HCT116 (cell line): ENCODE results near the gene GRIA1. TPM values are rescaled to one million over a fixed set of nuclear protein-coding genes. Genes with fewer than 3 reads are reported as not detected.

Source experiments
- ATAC-seq: fragments of 200-7000 bp; cut with Tn5 transposase; 2 replicates; pipeline ENCODE4 v1.9.1; 2020; ENCODE audit warnings: mild to moderate bottlenecking, moderate library complexity
- BruUV-seq: library from RNA; stranded (reverse); fragments of 400-500 nt; replicated peaks from 2 replicates; lab custom pipeline; 2021; lab: Mats Ljungman, UMichigan
- CTCF ChIA-PET: fragments of 300-600 bp; sonication (Branson Sonifier 250); formaldehyde crosslinking; loops from one replicate; lab custom pipeline; 2021; ENCODE audit warnings: antibody characterized with exemption; lab: Charles Lee
- POLR2A ChIA-PET: fragments of 300-600, 350-600 bp; sonication (Branson Sonifier 250); formaldehyde crosslinking; loops from one replicate; lab custom pipeline; 2021; ENCODE audit warnings: antibody characterized with exemption; lab: Charles Lee
- RAD21 ChIA-PET, 2 experiments: fragments of 300-600 bp; sonication (Branson Sonifier 250); formaldehyde crosslinking; loops; one replicate each; lab custom pipeline; 2023; ENCODE audit warnings: low total read pairs in 2 of 2; ENCODE audit not compliant: uncharacterized antibody in 2 of 2, unreplicated experiment in 2 of 2, low non-redundant PET in 1 of 2; lab: Charles Lee
- DNase-seq: peaks from one replicate; pipeline ENCODE4 v3.0.0-alpha.2; 2010; ENCODE audit warnings: low read depth, low spot score
- H2AFZ ChIP-seq: fragments of 200-600 bp; shearing (Covaris generic), sonication (generic); 2 replicates; pipeline ENCODE4 v1.6.1; 2017; ENCODE audit warnings: low read depth, mixed run types, mixed read lengths, antibody characterized with exemption, low read length; ENCODE audit not compliant: poor library complexity, severe bottlenecking
- H3K27ac ChIP-seq: 2 replicates; pipeline ENCODE4 v1.5.1; 2012; ENCODE audit warnings: low read depth, low read length
- H3K27me3 ChIP-seq: fragments of 200-600 bp; sonication (generic); 2 replicates; pipeline ENCODE4 v1.6.1; 2016; ENCODE audit warnings: mixed run types, low read length, mixed read lengths; ENCODE audit not compliant: insufficient read depth
- H3K36me3 ChIP-seq, 2 experiments: fragments of 200-500 bp in 1 of 2; fragments of 200-600 bp in 1 of 2; sonication (Bioruptor generic) in 1 of 2; sonication (generic) in 1 of 2; 2 replicates each; pipeline versions ENCODE4 v1.5.1 to v1.6.1; 2014 to 2016; ENCODE audit warnings: low read length in 2 of 2, inconsistent platforms in 1 of 2, mixed read lengths in 1 of 2, mixed run types in 1 of 2; ENCODE audit not compliant: insufficient read depth in 2 of 2, control insufficient read depth in 1 of 2
- H3K4me1 ChIP-seq, 2 experiments: fragments of 200-600 bp in 1 of 2; sonication (generic) in 1 of 2; 2 replicates each; pipeline versions ENCODE4 v1.5.1 to v1.6.1; 2012 to 2017; ENCODE audit warnings: low read length in 2 of 2, inconsistent platforms in 1 of 2, mild to moderate bottlenecking in 1 of 2, mixed read lengths in 1 of 2, mixed run types in 1 of 2, moderate library complexity in 1 of 2; ENCODE audit not compliant: insufficient read depth in 2 of 2, control insufficient read depth in 1 of 2
- H3K4me2 ChIP-seq: fragments of 200-600 bp; sonication (generic); 2 replicates; pipeline ENCODE4 v1.6.1; 2017; ENCODE audit warnings: mixed run types, low read length, mixed read lengths
- H3K4me3 ChIP-seq, 2 experiments: fragments of 200-600 bp in 1 of 2; sonication (generic) in 1 of 2; replicated peaks in 1 of 2; 2 replicates each; pipeline ENCODE4 v1.5.1; 2011 to 2016; ENCODE audit warnings: low read length in 2 of 2, control low read depth in 1 of 2, low read depth in 1 of 2, mild to moderate bottlenecking in 1 of 2, mixed read lengths in 1 of 2, mixed run types in 1 of 2
- H3K79me2 ChIP-seq: fragments of 200-600 bp; sonication (generic); 2 replicates; pipeline ENCODE4 v1.6.1; 2017; ENCODE audit warnings: mild to moderate bottlenecking, mixed run types, low read length, moderate library complexity, mixed read lengths; ENCODE audit not compliant: insufficient read depth
- H3K9ac ChIP-seq: fragments of 200-600 bp; sonication (generic); 2 replicates; pipeline ENCODE4 v1.6.1; 2016; ENCODE audit warnings: low read length, mixed read lengths
- H3K9me2 ChIP-seq: fragments of 200-600 bp; sonication (generic), shearing (Covaris generic); 2 replicates; pipeline ENCODE4 v1.6.1; 2017; ENCODE audit warnings: mixed run types, mild to moderate bottlenecking, moderate library complexity; ENCODE audit not compliant: insufficient read depth
- H3K9me3 ChIP-seq, 2 experiments: fragments of 200-500 bp in 1 of 2; fragments of 200-600 bp in 1 of 2; sonication (Bioruptor generic) in 1 of 2; sonication (generic) in 1 of 2; 2 replicates each; pipeline ENCODE4 v1.6.1; 2014 to 2017; ENCODE audit warnings: low read length in 2 of 2, mixed read lengths in 2 of 2, inconsistent platforms in 1 of 2, low read depth in 1 of 2, mild to moderate bottlenecking in 1 of 2, mixed run types in 1 of 2, moderate library complexity in 1 of 2; ENCODE audit not compliant: control insufficient read depth in 1 of 2, insufficient read depth in 1 of 2
- H4K20me1 ChIP-seq: fragments of 200-600 bp; sonication (generic), shearing (Covaris generic); 2 replicates; pipeline ENCODE4 v1.6.1; 2017; ENCODE audit warnings: mixed run types, mild to moderate bottlenecking, moderate library complexity; ENCODE audit not compliant: insufficient read depth
- CBX3 ChIP-seq: IDR thresholded peaks from 2 replicates; pipeline ENCODE4 v1.6.1; 2012; ENCODE audit warnings: low read depth
- EGR1 ChIP-seq: IDR thresholded peaks from 2 replicates; pipeline ENCODE4 v1.6.1; 2012; ENCODE audit warnings: low read depth
- ELF1 ChIP-seq: IDR thresholded peaks from 2 replicates; pipeline ENCODE4 v1.6.1; 2012; ENCODE audit warnings: low read depth, borderline replicate concordance
- EZH2 ChIP-seq: fragments of 200-600 bp; sonication (generic); IDR thresholded peaks from 2 replicates; pipeline ENCODE4 v1.6.1; 2017; ENCODE audit warnings: antibody characterized with exemption, mixed run types
- EZH2phosphoT487 ChIP-seq: fragments of 200-600 bp; IDR thresholded peaks from 2 replicates; pipeline ENCODE4 v1.6.1; 2018; ENCODE audit warnings: antibody characterized with exemption, borderline replicate concordance
- FOSL1 ChIP-seq: IDR thresholded peaks from 2 replicates; pipeline ENCODE4 v1.6.1; 2012; ENCODE audit warnings: low read depth
- POLR2AphosphoS5 ChIP-seq: IDR thresholded peaks from 2 replicates; pipeline ENCODE4 v1.6.1; 2011; ENCODE audit warnings: mild to moderate bottlenecking, low read depth, low read length, moderate library complexity
- RAD21 ChIP-seq: IDR thresholded peaks from 2 replicates; pipeline ENCODE4 v1.6.1; 2012; ENCODE audit warnings: low read depth, mild to moderate bottlenecking
- SP1 ChIP-seq: IDR thresholded peaks from 2 replicates; pipeline ENCODE4 v1.6.1; 2012; ENCODE audit warnings: low read depth
- SRF ChIP-seq: IDR thresholded peaks from 2 replicates; pipeline ENCODE4 v1.6.1; 2012; ENCODE audit warnings: low read depth
- ZFX ChIP-seq: fragments of 450-650 bp; IDR thresholded peaks from 2 replicates; pipeline ENCODE4 v1.6.1; 2017
- ZNF274 ChIP-seq: fragments of 200-500 bp; sonication (Bioruptor generic); IDR thresholded peaks from 2 replicates; pipeline ENCODE4 v1.6.1; 2014; ENCODE audit warnings: mild to moderate bottlenecking, low read depth, low read length, inconsistent platforms
- intact Hi-C: fragments of 100-400 bp; cut with micrococcal nuclease; formaldehyde crosslinking; loops from 2 replicates; pipeline ENCODE4 v1.10.0; 2022
- total RNA-seq: library from RNA; stranded (reverse); gene quantifications from one replicate; pipeline ENCODE4 v1.2.1, GENCODE V29; 2021; ENCODE audit not compliant: unreplicated experiment
- TF ChIP-seq, protein P1 (sequence below): IDR thresholded peaks from 2 replicates; pipeline ENCODE4 v1.6.1; 2011; ENCODE audit warnings: mild to moderate bottlenecking, low read length, moderate library complexity; ENCODE audit not compliant: insufficient replicate concordance; ENCODE audit errors: extremely low read depth
- TF ChIP-seq, protein P2 (sequence below): IDR thresholded peaks from 2 replicates; pipeline ENCODE4 v1.6.1; 2012
- TF ChIP-seq, protein P3 (sequence below): IDR thresholded peaks from 2 replicates; pipeline ENCODE4 v1.6.1; 2012
- TF ChIP-seq, protein P4 (sequence below), 3 experiments: fragments of 200-600 bp in 1 of 3; sonication (generic) in 1 of 3; IDR thresholded peaks in 2 of 3; conservative IDR thresholded peaks in 1 of 3; 2 replicates each; pipeline ENCODE4 v1.5.1; 2012 to 2017; ENCODE audit warnings: low read depth in 2 of 3, low read length in 2 of 3, antibody characterized with exemption in 1 of 3, borderline replicate concordance in 1 of 3, control low read depth in 1 of 3, mild to moderate bottlenecking in 1 of 3, mixed read lengths in 1 of 3, mixed run types in 1 of 3, moderate library complexity in 1 of 3; ENCODE audit not compliant: insufficient read depth in 1 of 3

GRIA1 gene
- total RNA-seq, 1 experiment from 2014 or later: not detected

DNA sequence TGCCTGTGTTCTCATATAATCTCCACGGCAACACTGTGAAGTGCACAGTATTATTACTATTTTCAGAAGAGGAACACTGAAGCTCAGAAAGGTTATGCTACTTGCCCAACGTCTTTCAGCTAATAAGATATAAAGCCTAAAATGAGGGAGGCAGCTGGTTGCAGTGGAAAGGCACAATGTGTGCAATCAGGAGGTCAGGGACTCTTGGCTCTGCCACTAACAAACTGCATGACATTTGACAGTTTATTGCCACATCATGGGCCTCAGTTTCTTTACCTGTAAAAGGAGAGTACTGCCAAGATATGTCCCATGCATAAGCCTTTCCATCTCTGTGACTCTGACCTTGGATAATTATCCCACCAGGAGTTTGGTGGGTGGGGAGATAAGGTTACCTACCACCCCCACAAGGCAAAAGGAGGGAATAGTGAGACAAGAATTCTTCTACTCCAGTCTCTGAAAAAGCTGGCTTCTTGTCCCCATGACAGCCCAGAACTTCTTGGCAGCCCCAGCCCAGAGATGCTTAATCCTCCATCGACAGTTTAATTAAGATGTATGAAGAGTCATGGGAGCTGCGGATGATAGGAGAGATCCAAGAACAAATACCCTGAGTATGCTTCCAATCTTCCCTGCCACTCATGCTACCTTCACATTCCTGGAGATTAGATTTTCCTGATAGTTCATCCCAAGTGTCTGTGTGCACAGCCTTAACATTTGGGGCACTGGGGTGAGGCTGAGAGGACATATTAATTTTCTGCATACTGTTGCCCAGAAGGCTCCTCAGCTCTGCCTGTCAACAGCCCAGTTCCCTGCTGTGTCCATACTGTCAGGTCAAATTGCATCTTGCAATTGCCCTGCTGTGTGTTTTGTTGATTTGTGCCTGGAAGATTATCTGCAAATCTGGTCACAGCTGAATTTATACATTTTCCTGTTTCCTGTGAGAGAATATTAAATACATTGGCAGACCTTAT is 277.0 kb downstream of the GRIA1 start:
- H2AFZ ChIP-seq: no peak overlapping the region
- no peaks in the 10 kb centered on the region for H3K9me2 ChIP-seq
- no TSS peak for BruUV-seq
- RAD21 ChIA-PET: no interaction called here
- H3K36me3 ChIP-seq: no peaks in the 10 kb centered on the region
- H3K4me2 ChIP-seq: no peak overlapping the region
- H3K4me1 ChIP-seq: no peaks in the 10 kb centered on the region
- CTCF ChIA-PET: no interaction called here
- H3K79me2 ChIP-seq: no peaks in the 10 kb centered on the region
- no peaks in the 10 kb centered on the region for H3K9me3 ChIP-seq
- no peak overlapping the region for H3K9ac ChIP-seq
- DNase-seq (no peak), ATAC-seq (no peak)
- no peaks in the 10 kb centered on the region; the same call in 1 of the 2 replicates for H3K27me3 ChIP-seq
- no peaks in the 10 kb centered on the region for H4K20me1 ChIP-seq
- TF ChIP-seq CBX3: no peak
- no peak for TF ChIP-seq FOSL1
- TF ChIP-seq, protein P1, sequence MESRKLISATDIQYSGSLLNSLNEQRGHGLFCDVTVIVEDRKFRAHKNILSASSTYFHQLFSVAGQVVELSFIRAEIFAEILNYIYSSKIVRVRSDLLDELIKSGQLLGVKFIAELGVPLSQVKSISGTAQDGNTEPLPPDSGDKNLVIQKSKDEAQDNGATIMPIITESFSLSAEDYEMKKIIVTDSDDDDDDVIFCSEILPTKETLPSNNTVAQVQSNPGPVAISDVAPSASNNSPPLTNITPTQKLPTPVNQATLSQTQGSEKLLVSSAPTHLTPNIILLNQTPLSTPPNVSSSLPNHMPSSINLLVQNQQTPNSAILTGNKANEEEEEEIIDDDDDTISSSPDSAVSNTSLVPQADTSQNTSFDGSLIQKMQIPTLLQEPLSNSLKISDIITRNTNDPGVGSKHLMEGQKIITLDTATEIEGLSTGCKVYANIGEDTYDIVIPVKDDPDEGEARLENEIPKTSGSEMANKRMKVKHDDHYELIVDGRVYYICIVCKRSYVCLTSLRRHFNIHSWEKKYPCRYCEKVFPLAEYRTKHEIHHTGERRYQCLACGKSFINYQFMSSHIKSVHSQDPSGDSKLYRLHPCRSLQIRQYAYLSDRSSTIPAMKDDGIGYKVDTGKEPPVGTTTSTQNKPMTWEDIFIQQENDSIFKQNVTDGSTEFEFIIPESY: no peak
- no peak for TF ChIP-seq SP1
- TF ChIP-seq, protein P2, sequence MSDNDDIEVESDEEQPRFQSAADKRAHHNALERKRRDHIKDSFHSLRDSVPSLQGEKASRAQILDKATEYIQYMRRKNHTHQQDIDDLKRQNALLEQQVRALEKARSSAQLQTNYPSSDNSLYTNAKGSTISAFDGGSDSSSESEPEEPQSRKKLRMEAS: no peak
- no peak for TF ChIP-seq SRF
- no peak for TF ChIP-seq RAD21
- TF ChIP-seq, protein P3, sequence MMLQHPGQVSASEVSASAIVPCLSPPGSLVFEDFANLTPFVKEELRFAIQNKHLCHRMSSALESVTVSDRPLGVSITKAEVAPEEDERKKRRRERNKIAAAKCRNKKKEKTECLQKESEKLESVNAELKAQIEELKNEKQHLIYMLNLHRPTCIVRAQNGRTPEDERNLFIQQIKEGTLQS: no peak
- no peak for TF ChIP-seq EZH2
- TF ChIP-seq, protein P4, sequence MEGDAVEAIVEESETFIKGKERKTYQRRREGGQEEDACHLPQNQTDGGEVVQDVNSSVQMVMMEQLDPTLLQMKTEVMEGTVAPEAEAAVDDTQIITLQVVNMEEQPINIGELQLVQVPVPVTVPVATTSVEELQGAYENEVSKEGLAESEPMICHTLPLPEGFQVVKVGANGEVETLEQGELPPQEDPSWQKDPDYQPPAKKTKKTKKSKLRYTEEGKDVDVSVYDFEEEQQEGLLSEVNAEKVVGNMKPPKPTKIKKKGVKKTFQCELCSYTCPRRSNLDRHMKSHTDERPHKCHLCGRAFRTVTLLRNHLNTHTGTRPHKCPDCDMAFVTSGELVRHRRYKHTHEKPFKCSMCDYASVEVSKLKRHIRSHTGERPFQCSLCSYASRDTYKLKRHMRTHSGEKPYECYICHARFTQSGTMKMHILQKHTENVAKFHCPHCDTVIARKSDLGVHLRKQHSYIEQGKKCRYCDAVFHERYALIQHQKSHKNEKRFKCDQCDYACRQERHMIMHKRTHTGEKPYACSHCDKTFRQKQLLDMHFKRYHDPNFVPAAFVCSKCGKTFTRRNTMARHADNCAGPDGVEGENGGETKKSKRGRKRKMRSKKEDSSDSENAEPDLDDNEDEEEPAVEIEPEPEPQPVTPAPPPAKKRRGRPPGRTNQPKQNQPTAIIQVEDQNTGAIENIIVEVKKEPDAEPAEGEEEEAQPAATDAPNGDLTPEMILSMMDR (IDR thresholded peaks at IDR 0.05 in 2 of 3, conservative IDR thresholded peaks at IDR 0.05 in 1 of 3; ENCODE audit: borderline replicate concordance in 1 of 3, insufficient read depth in 1 of 3, low read depth in 2 of 3, low read length in 2 of 3): no peak
- no peak for TF ChIP-seq ELF1
- TF ChIP-seq ZFX: no peak
- TF ChIP-seq POLR2AphosphoS5: no peak
- no peak for TF ChIP-seq EZH2phosphoT487
- no peak for TF ChIP-seq EGR1
- TF ChIP-seq ZNF274: no peak
- TF ChIP-seq, all 23 proteins: peak for 0
- H3K27ac ChIP-seq: no peak overlapping the region
- no peak overlapping the region for H3K4me3 ChIP-seq
- POLR2A ChIA-PET: no interaction called here
- intact Hi-C loops: no loop called here
